H1 (cell line): ENCODE data around the gene SLC25A53. TPM values are rescaled to one million over a fixed set of nuclear protein-coding genes. Genes with fewer than 3 reads are reported as not detected.
"Not testable (repeated sequence)": the region's sequence is repeated elsewhere in the genome, so short reads cannot be mapped to it uniquely, and the experiment has no call there.

Experiments used
- CTCF ChIA-PET: fragments of 300-600 bp; sonication (Branson Sonifier 250); formaldehyde crosslinking; loops from one replicate; lab custom pipeline; 2021; ENCODE audit not compliant: partially characterized antibody; lab: Charles Lee
- POLR2A ChIA-PET: fragments of 300-600 bp; sonication (Branson Sonifier 250); formaldehyde crosslinking; loops from one replicate; lab custom pipeline; 2021; ENCODE audit warnings: inconsistent platforms; ENCODE audit not compliant: partially characterized antibody; lab: Charles Lee
- DNase-seq, 2 experiments: peaks; one replicate each; pipeline versions ENCODE4 v3.0.0 to v3.0.0-alpha.2; 2010 to 2022; ENCODE audit warnings: low spot score in 2 of 2, low read depth in 1 of 2, mixed read lengths in 1 of 2
- FAIRE-seq: peaks from 2 replicates; lab custom pipeline; 2011; peaks lifted over from hg19 to GRCh38; lab: Jason Lieb, UNC
- H2AFZ ChIP-seq: 2 replicates; pipeline ENCODE4 v1.8.1; 2012; ENCODE audit warnings: low read length, inconsistent platforms
- H2AK5ac ChIP-seq: 2 replicates; pipeline ENCODE4 v1.6.1; 2013; ENCODE audit warnings: low read depth, low read length
- H2BK120ac ChIP-seq: replicated peaks from 2 replicates; pipeline ENCODE3; 2013; ENCODE audit warnings: low read depth, low read length, inconsistent platforms
- H2BK12ac ChIP-seq: 2 replicates; pipeline ENCODE4 v1.6.1; 2013; ENCODE audit warnings: low read depth, low read length
- H2BK15ac ChIP-seq: 2 replicates; pipeline ENCODE4 v1.6.1; 2013; ENCODE audit warnings: low read length
- H2BK20ac ChIP-seq: 2 replicates; pipeline ENCODE4 v1.6.1; 2013; ENCODE audit warnings: low read length
- H2BK5ac ChIP-seq: 2 replicates; pipeline ENCODE4 v1.6.1; 2013; ENCODE audit warnings: low read depth, low read length
- H3K14ac ChIP-seq: 2 replicates; pipeline ENCODE4 v1.6.1; 2013; ENCODE audit warnings: inconsistent platforms; ENCODE audit not compliant: insufficient read length
- H3K18ac ChIP-seq: 2 replicates; pipeline ENCODE4 v1.6.1; 2013; ENCODE audit warnings: low read length; ENCODE audit errors: extremely low read depth
- H3K23ac ChIP-seq: 2 replicates; pipeline ENCODE4 v1.6.1; 2013; ENCODE audit warnings: inconsistent platforms; ENCODE audit not compliant: insufficient read length
- H3K23me2 ChIP-seq: 2 replicates; pipeline ENCODE4 v1.6.1; 2013; ENCODE audit warnings: low read depth, low read length
- H3K27ac ChIP-seq: 2 replicates; pipeline ENCODE4 v1.6.1; 2011; ENCODE audit warnings: low read depth, low read length, inconsistent platforms
- H3K27me3 ChIP-seq, 4 experiments: replicated peaks in 1 of 4; 1 replicate in 1 of 4; 2 replicates in 3 of 4; pipeline versions ENCODE4 v1.6.1 to v1.8.1; 2011 to 2013; ENCODE audit warnings: low read length in 3 of 4, mild to moderate bottlenecking in 3 of 4, inconsistent platforms in 2 of 4, mixed read lengths in 2 of 4, moderate library complexity in 1 of 4; ENCODE audit not compliant: control insufficient read depth in 3 of 4, insufficient read depth in 3 of 4; ENCODE audit errors: extremely low read depth in 1 of 4
- H3K36me3 ChIP-seq, 4 experiments: 2 replicates each; pipeline versions ENCODE4 v1.6.1 to v1.8.1; 2011 to 2013; ENCODE audit warnings: mild to moderate bottlenecking in 4 of 4, low read length in 3 of 4, moderate library complexity in 2 of 4, control low read depth in 1 of 4, inconsistent platforms in 1 of 4; ENCODE audit not compliant: insufficient read depth in 4 of 4, control insufficient read depth in 2 of 4
- H3K4ac ChIP-seq: replicated peaks from 2 replicates; pipeline ENCODE3; 2013; ENCODE audit warnings: low read length, low read depth, mixed read lengths, inconsistent platforms; ENCODE audit not compliant: insufficient read length
- H3K4me1 ChIP-seq, 4 experiments: replicated peaks in 1 of 4; 1 replicate in 1 of 4; 2 replicates in 3 of 4; pipeline versions ENCODE4 v1.6.1 to v1.8.1; 2011 to 2013; ENCODE audit warnings: low read length in 3 of 4, inconsistent platforms in 2 of 4, mixed read lengths in 1 of 4; ENCODE audit not compliant: insufficient read depth in 4 of 4, control insufficient read depth in 3 of 4
- H3K4me2 ChIP-seq, 2 experiments: 2 replicates each; pipeline versions ENCODE4 v1.6.1 to v1.8.1; 2011 to 2013; ENCODE audit warnings: low read depth in 2 of 2, low read length in 2 of 2, control low read depth in 1 of 2, inconsistent platforms in 1 of 2, mild to moderate bottlenecking in 1 of 2; ENCODE audit not compliant: insufficient read depth in 1 of 2
- H3K4me3 ChIP-seq, 4 experiments: fragments of 200-600, 300-600 bp in 1 of 4; sonication (generic), shearing (Covaris generic), sonication (Bioruptor Twin) in 1 of 4; 2 replicates each; pipeline versions ENCODE4 v1.5.1 to v1.8.1; 2011 to 2016; ENCODE audit warnings: low read length in 4 of 4, low read depth in 3 of 4, control low read depth in 2 of 4, inconsistent platforms in 2 of 4, mild to moderate bottlenecking in 2 of 4, mixed read lengths in 1 of 4, moderate library complexity in 1 of 4; ENCODE audit not compliant: insufficient read depth in 2 of 4; ENCODE audit errors: extremely low read depth in 1 of 4
- H3K56ac ChIP-seq: replicated peaks from 2 replicates; pipeline ENCODE3; 2013; ENCODE audit warnings: low read depth, mild to moderate bottlenecking, mixed read lengths, low read length, inconsistent platforms; ENCODE audit not compliant: insufficient read length
- H3K79me1 ChIP-seq: 2 replicates; pipeline ENCODE4 v1.6.1; 2013; ENCODE audit warnings: low read depth, low read length, control low read depth
- H3K79me2 ChIP-seq, 2 experiments: 2 replicates each; pipeline versions ENCODE4 v1.6.1 to v1.8.1; 2012 to 2013; ENCODE audit warnings: low read length in 2 of 2, mild to moderate bottlenecking in 2 of 2, inconsistent platforms in 1 of 2; ENCODE audit not compliant: insufficient read depth in 2 of 2, control insufficient read depth in 1 of 2
- H3K9ac ChIP-seq, 4 experiments: replicated peaks in 1 of 4; 1 replicate in 1 of 4; 2 replicates in 3 of 4; pipeline versions ENCODE4 v1.6.1 to v1.8.1; 2011 to 2013; ENCODE audit warnings: low read depth in 3 of 4, low read length in 3 of 4, control low read depth in 2 of 4, mild to moderate bottlenecking in 2 of 4, moderate library complexity in 2 of 4, inconsistent platforms in 1 of 4; ENCODE audit errors: extremely low read depth in 1 of 4
- H3K9me3 ChIP-seq, 2 experiments: 2 replicates each; pipeline versions ENCODE4 v1.6.1 to v1.8.1; 2012 to 2013; ENCODE audit warnings: mild to moderate bottlenecking in 2 of 2, moderate library complexity in 2 of 2, control low read depth in 1 of 2, inconsistent platforms in 1 of 2, low read depth in 1 of 2, low read length in 1 of 2, mixed read lengths in 1 of 2; ENCODE audit not compliant: insufficient read depth in 2 of 2
- H4K20me1 ChIP-seq, 2 experiments: replicated peaks in 1 of 2; 2 replicates each; pipeline versions ENCODE3 to v1.8.1; 2011 to 2013; ENCODE audit warnings: inconsistent platforms in 2 of 2, low read length in 2 of 2, mild to moderate bottlenecking in 1 of 2; ENCODE audit not compliant: insufficient read depth in 2 of 2, control insufficient read depth in 1 of 2
- H4K5ac ChIP-seq: 2 replicates; pipeline ENCODE4 v1.6.1; 2013; ENCODE audit warnings: low read length, low read depth, mixed read lengths, inconsistent platforms; ENCODE audit not compliant: insufficient read length
- H4K8ac ChIP-seq: 2 replicates; pipeline ENCODE4 v1.8.0; 2013; ENCODE audit warnings: mild to moderate bottlenecking, moderate library complexity, low read length, inconsistent platforms; ENCODE audit not compliant: insufficient read depth; ENCODE audit errors: extremely low read depth
- H4K91ac ChIP-seq: replicated peaks from 2 replicates; pipeline ENCODE3; 2013; ENCODE audit warnings: low read length, mixed read lengths, inconsistent platforms; ENCODE audit not compliant: insufficient read length
- WGBS, 2 experiments: shearing (Covaris generic) in 1 of 2; methylation state at CpG; one replicate each; pipeline versions ENCODE4 v1.1.6 to v1.1.7; 2013 to 2015; ENCODE audit warnings: low lambda C conversion rate in 2 of 2, mixed read lengths in 2 of 2, inconsistent platforms in 1 of 2, low coverage in 1 of 2, missing lambda C conversion rate in 1 of 2; ENCODE audit not compliant: insufficient replicate concordance in 2 of 2, insufficient coverage in 1 of 2, insufficient read length in 1 of 2; ENCODE audit errors: extremely low coverage in 1 of 2, missing lambda C conversion rate in 1 of 2; 5-methylcytosine and 5-hydroxymethylcytosine counted together
- polyA plus RNA-seq, 7 experiments: library from polyadenylated mRNA; depleted of rRNA in 3 of 7; stranded (reverse) in 5 of 7; unstranded in 2 of 7; fragments of >200 nt in 5 of 7; fragments of 200-250 nt in 2 of 7; gene quantifications; 1 replicate in 5 of 7; 2 replicates in 1 of 7; 4 replicates in 1 of 7; pipeline versions ENCODE4 v1.2.1 to v1.2.3, GENCODE V29; 2011 to 2013; ENCODE audit warnings: missing spikeins in 2 of 7, mixed read lengths in 2 of 7
- total RNA-seq: library from RNA; stranded (reverse); fragmentation: NEBNext Ultra II Directional; extraction: Animal tissue kit (Norgen Biotek cat#: 25700); gene quantifications from 2 replicates; pipeline ENCODE4 v1.2.1, GENCODE V29; 2021

SLC25A53 gene
- total and polyA plus RNA-seq, 2 of the 8 experiments (the other 6 are each of a cell fraction or from before 2014, with no cell fraction given): 2.4 to 4.2 TPM

- not testable (repeated sequence) for H3K4me3 ChIP-seq
These were observed 46.1 kb downstream of the SLC25A53 start for GRCh38 chrX:104110491-104111240.

More at GRCh38 chrX:104110491-104111240, 46.1 kb downstream of the SLC25A53 start:
- not testable (repeated sequence) for DNase-seq, H3K79me2 ChIP-seq, H3K9ac ChIP-seq, FAIRE-seq, H4K20me1 ChIP-seq, H3K4me1 ChIP-seq, H3K36me3 ChIP-seq, H3K23me2 ChIP-seq, H3K18ac ChIP-seq, H2BK20ac ChIP-seq, H4K5ac ChIP-seq, H3K56ac ChIP-seq, H3K27me3 ChIP-seq, H3K79me1 ChIP-seq, H3K9me3 ChIP-seq, H4K8ac ChIP-seq, H3K4me2 ChIP-seq, H2BK5ac ChIP-seq, H3K14ac ChIP-seq, H3K23ac ChIP-seq, H2AFZ ChIP-seq, H4K91ac ChIP-seq, H2BK12ac ChIP-seq, H2BK15ac ChIP-seq, H2BK120ac ChIP-seq, H3K4ac ChIP-seq, H2AK5ac ChIP-seq, H3K27ac ChIP-seq
- POLR2A ChIA-PET: interaction anchor here (1.1 kb wide), 1 partner anchor 10 kb away, joined by 3 read pairs; no protein-coding TSS in a partner anchor
- CTCF ChIA-PET: interaction anchor here (1.0 kb wide), 2 partner anchors 12 to 15 kb away, joined by 3 to 4 read pairs; no protein-coding TSS in a partner anchor
- WGBS, 2 experiments: 83% methylated on average over 3 of the region's 6 CpGs; no CpG with 5 or more reads in 1 of the 2 experiments
